ENCODE results near the gene ARSJ.
A peak's percentile ranks its signal among the peaks of the same experiment; 100 is the strongest.
"Not testable (repeated sequence)": the region's sequence is repeated elsewhere in the genome, so short reads cannot be mapped to it uniquely, and the experiment has no call there.

ARSJ gene

DNA sequence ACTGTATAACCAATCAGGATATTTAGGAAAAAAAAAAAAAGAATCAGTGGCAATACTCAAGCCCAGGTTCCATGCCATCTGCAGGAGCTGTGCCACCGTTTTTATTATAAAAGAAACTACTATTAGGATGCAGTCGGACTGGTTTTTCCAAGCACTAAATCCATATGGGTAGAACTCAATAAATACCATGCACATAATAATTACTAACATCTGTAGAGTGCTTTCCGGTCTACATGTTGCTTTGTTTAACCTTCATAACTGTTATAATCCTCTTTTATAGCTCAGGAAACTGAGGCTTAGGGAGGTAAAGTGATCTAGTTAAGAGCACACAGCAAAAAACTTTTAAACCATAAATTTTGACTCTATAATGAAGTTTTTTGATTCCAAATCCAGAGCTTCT is 24.0 kb downstream of the ARSJ start:
- no peak for DNase-seq

DNA sequence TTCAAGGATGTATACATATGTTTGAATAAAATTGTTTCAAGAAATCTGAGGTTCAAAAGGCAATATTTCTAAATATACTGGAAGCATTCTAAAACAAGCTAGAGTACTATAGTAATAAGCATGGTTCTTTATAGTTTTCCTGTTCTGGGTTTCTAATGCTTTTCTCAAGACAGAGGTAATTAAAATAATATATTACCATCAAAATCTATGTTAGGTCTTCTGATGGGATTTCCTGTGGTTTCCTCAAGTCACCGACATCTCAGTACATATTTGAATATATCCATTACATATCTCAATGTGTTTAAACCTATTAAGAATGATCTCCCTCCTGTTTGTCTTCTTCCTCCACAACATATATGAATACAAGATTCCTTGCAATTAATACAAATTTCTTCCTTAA is 25.6 kb downstream of the ARSJ start:
- no peak for DNase-seq

DNA sequence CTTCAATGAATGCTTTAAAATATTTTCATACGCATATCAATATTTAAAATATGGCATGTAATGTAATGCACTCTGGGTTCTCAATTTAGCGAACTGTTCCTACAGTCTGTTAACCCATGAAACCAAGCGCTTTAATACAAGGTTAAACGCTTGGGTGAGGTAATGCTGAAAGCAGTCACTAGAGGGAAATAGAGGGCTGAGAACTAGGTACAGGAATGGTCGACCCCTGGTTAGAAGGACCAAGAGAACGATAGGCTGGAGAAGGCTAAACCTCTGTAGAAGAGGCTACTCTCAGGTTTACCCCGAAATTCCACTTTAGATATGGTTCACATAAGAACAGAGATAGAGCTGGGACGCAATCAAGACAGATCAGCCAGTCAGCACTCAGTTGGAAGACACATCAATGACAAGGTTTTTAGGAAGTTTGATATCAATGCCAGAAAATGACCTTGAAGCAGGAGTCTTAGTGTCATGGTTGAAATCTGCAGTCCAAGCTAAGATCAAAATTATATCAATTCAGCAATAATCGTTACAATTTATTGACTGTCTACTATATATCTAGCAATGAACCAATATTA is 26.9 kb downstream of the ARSJ start:
- peak; percentile 36 for DNase-seq

DNA sequence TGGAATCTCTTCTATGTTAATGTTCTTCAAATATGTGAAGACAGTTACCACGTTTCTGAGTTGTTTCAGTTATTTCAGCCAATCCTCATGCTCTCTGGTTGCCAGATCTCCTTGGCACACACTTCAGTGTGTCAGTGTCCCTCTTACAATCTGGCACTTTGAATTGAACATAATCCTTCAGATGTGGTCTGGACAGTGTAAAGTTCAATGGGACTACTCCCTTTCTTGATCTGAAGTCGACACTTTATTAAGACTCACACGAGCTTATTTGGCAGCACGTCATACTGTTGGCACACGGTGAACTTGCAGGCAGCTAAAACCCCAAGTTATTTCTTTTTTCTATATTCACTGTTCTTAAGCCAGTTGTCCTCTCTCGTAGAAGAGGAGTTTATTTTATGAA is 28.2 kb downstream of the ARSJ start:
- DNase-seq: no peak

DNA sequence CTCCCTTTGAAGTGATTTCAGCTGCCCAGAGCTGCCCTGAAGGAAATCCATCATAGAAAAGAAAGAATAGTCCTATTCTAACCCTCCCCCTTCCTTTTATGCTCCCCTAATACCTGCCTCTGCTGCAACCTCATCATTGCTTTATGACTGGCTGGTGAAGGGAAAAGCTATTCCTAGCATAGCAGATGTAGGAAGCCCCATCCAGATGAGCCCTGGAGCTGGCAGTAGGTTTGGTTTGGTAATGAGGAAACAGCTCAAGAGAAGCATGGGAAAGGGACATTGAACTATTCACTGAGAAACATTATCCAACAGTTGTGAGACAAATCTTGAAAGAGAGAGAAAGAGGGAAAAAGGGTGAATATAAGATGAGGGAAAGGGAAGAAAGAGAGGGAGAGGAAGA is 29.2 kb downstream of the ARSJ start:
- no peak for DNase-seq

DNA sequence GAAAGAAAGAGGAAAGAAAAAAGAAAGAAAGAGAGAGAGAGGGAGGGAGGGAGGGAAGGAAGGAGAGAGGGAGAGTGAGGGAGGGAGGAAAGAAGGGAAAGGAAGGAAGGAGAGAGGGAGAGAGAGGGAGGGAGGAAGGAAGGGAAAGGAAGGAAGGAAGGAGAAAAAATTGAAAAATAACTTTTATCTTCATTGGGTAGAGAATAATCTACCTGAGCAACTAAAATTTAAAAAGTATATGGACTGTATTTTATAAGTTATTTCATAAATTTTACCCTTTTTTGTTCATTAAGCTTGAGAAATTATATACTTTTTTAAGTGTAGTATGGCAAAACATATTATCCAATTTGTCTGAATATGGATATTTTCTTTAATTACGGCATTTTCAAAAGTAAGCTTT is 32.0 kb downstream of the ARSJ start:
- no peak for DNase-seq

DNA sequence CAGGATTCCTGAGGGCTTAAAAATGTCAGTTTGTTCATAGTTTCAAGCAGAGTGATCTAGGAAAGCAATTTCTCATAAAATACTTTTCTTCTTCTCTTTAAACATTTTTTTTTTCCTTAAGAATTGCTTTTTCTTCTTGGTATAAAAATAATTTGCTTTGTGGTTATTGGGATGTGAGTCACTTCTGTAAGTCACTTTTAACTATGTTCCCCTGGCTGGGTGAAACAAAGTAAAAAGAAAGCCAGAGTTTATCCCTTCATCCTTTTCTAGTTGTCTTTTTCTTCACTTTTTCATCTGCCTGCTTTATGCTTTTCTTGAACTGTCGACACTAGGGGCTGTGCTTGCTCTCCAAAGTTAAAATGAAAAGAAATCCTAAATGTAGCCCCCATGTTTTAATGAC is 33.5 kb downstream of the ARSJ start:
- no peak for DNase-seq

DNA sequence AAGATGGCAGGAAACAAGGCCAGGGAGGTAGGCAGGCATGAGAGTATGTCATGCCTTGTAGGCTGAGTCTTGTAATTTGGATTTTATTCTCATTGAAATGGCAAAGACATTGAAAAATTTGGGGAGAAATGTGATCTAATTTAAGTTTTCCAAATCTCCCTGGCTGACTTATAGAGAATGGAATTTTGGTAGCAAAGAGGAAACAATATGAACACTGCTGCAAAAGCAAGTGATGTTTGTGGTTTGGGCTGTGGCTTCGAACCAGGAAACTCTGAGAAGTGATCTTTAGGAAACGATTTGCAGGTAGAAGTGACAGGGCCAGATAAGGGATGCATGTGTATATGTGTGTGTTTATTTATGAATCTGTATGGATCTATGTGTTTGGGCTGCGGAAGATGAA is 35.6 kb downstream of the ARSJ start:
- no peak for DNase-seq

DNA sequence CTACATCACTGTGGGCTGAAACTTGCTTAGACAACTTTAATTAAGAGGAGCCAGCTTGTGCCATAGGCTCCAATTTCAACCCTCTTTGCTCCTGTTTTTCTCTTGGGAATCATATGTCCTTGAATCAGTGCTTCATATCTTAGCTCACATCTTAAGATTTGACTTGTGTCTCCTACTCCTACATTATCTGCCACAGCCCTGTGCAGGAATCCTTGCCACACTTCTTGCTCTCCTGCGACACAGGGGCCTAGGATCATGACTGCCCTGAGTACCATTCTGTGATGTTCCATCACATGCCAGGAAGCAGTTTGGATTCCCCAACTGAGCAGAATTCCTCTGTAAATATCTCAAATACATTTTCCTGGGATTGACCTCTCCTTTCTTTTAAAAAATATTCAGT is 36.4 kb downstream of the ARSJ start:
- no peak for DNase-seq

DNA sequence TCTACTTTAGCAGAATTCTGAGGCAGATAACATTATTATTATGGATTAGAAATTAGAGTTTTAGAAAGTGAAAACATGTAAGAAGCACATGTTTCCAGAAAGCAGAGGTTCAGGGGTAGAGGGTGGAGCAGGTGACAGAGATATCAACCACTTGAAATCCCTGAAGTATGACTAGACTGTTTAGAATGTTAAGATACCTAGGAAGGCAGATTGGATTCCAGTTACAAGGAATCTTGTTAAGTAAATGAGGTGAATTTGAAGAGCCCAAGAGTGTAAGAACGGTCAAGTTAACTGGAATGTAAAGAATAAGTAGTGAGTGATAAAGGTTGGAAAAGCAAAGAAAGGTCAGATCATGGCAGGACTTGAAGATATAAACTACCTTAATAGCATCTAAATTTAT is 37.6 kb downstream of the ARSJ start:
- no peak for DNase-seq

DNA sequence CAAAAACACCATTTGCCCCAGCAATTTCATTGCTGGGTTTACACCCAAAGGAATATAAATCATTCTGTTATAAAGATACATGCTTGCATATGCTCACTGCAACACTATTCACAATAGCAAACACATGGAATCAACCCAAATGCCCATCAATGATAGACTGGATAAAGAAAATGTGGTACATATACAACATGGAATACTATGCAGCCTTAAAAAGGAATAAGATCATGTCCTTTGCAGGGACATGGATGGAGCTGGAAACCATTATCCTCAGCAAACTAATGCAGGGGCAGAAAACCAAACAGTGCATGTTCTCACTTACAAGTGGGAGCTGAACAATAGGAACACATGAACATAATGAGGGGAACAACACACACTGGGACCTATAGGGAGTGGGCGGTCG is 39.3 kb downstream of the ARSJ start:
- not testable (repeated sequence) for DNase-seq

DNA sequence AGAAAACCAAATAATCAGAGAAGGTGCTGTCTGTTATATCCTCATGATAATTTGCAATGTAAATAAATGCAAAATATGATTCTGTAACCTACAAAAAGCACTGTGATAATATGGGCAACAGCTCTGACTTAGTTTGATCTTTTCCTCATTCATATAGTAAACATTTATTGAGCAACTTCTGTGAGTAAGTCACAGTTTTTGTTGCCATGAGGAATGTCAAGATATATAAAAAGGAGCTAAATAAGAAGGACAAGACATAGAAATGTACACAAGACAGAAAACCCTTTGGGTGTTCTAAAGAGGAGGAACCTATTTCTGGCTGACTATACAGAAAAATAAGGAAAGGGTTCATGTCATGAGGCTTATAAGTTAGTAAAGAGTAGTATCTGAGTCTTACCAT is 44.3 kb downstream of the ARSJ start:
- no peak for DNase-seq

DNA sequence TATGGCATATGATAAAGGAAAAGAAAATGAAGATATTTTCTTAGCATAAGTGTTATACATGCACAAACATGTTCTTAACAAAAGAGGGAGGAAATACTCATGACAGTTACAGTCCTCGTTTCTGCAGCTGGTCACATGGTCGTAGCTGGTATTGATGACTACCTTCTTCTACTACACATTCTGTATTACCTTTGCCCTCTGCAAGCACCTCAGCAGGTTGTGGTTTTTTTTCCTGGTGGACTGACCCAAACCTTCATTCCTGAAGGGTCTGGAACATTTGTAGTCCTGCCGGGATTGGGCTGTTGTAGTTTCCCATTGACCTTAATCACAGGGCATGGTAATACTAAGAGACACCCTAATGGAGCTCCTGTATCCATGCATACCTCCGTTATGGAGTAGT is 54.7 kb downstream of the ARSJ start:
- DNase-seq: not testable (repeated sequence)

DNA sequence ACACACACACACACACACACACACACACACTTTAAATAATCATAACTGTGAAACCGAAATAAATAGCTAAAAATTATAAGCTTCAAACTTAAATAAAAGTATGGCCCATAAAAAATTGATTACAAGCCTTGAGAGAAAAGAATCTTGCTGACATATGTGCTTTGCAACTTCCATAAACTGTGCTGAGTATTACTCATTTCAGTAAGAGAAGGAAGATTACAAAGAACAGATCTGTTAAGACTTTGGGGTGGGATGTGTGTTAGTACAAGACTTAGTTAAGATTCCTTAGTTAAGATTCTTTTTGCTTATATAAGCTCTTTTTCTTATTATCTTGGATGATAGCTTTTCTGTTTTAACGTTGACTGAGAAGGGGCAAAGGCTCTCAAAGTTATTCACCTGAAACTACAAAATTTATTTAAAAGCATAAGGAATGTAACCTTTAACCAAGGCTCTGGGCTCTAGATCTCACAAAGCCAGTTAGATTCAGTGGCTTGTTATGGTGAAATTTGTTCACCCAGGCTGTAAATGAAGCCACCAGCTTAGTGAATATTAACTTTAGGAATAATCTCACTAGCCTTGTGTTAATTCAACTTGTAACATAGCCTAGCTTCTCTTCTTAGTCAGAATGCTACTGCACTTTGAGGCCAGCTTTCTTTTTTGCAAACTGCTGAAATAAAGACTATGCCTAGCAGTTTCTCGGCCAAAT is 58.2 kb downstream of the ARSJ start:
- DNase-seq: peak; percentile 9

DNA sequence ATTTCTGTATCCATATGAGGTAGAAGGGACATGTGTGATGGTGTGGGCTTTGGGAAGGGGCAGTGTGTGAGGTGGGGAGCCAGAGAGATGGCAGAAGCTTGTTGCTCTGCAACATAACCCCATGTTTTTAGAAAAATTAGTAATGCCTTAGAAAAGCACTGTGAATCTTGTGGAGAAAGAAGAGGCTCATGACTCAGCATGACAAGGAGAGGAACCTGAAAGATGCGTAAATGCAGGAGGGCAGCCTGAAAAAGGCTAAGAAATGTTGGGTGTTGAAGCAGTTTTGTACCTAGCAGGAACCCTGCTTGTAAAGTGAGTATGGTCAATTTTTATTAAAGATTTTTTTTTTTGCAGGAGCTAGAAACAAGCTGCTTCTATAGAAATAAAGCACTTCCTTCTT is 59.8 kb downstream of the ARSJ start:
- no peak for DNase-seq

DNA sequence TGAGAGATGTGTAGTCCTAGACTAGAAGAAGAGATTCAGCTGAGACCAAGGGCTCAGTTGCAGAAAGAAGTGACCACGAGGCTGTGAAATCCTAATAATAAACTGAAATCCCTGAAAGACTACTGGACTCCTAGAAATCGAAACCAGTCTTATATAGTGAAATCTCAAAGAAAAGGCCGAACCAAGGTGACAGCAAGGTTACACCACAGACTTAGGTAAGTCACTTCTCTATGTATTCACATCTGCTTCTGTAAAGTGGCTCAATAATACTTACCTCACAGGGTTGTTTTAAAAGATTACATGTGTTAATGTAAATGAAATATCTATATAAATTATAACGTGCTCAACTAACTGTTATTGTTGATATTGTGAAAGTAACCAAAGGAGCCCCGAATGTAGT is 60.3 kb downstream of the ARSJ start:
- DNase-seq: no peak

DNA sequence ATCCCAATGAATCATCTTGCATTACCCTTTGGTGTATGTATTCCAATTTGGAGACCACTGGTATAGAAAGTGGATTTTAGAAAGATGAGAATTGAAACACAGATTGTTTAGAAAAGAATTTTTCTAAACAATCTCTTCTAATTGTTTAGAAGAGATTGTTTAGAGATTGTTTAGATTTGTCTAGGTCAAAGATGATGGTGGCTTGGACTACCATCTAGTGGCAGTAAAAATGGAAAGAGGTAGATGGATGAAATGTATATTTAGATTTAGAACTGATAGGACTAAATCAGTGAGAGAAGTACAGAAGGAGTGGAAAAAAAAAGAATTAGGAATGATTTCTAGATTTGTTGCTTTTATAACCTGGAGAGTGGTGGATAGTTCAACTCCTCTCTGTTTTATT is 70.6 kb downstream of the ARSJ start:
- peak; percentile 8 for DNase-seq

DNA sequence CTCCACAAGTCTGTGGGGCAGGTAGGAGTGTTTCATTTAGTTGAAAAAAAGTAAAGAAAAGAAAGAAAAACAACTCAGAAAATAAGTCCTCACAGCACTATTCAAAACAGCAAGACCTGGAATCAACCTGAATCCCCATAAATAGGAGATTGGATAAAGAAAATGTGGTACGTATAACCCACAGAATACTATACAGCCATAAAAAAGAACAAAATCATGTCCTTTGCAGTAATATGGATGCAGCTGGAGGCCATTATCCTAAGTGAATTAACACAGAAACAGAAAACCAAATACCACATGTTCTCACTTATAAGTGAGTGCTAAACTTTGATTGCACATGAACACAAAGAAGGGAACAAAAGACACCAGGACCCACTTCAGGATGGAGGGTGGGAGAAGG is 71.9 kb downstream of the ARSJ start:
- DNase-seq: no peak

DNA sequence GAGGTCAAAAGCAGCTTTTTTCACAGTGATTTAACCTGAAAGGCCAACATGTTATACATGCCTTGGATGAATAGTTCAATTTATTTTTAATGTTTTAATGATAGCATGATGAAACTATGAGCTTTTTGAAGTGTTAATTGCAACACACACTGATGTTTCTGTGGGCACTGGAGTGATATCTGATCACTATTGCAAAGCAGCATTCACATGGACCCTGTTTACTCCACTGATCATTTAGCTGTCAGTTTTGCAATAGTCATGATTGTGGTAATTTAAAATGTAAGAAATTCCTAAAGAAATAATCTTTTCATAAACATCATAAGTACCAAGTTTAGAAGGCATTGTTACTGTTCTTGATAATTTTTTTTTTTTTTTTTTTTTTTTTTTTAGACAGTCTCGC is 74.1 kb downstream of the ARSJ start:
- DNase-seq: no peak

DNA sequence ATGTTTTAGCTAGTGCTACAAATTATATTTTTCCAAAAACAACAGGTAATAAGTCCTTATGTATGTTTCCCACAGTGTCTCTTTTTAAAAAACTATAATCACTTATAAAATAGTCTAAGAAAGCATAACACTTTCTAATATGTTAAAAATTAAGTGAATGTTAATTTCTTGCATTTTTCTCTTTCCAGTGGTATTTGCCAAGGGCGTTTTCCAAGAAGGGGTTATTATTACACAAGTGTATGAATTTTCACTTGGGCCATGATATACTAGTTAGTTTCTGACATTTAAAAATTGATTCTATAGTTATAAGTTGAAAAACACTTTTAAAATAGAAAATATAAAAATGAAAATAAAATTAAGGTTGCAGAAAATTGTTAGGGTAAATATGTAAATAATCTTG is 74.6 kb downstream of the ARSJ start:
- no peak for DNase-seq

DNA sequence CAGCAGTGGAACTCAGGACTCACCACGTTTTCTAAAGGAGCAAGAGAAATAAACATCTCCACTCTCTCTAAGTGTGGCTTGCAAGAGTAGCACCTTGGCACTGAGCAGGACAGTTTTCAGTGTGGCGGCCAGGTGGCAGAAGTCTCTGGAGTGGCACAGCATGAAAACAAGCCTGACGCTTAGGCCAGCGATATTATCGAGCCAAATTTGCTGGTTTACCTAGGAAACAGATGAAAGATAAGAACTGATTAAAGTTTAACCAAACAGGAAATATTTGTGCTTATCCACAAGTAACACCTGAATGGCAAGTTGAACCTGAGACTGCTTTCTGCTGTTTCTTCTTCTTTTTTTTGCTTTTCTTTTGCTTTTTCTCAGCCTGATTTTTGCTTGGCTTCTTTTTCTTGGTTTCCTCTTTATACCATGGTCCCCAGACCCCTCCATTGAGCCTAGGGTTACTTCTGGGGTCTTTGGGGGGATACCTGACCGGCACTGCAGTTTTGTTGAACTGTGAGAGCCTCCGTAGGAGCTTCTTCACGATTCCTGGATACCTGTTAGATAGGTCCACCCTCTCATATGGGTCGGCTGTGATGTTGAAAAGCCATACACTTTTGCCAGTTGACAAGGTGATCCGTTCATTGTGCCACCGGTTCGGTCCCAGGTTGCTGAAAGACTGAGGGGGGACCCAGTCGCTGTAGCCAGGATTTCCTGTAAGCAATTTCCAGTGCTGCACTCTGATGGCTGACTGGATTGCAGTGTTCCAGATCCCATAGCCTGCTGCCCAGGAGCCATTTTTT is 77.3 kb downstream of the ARSJ start:
- no peak for DNase-seq

DNA sequence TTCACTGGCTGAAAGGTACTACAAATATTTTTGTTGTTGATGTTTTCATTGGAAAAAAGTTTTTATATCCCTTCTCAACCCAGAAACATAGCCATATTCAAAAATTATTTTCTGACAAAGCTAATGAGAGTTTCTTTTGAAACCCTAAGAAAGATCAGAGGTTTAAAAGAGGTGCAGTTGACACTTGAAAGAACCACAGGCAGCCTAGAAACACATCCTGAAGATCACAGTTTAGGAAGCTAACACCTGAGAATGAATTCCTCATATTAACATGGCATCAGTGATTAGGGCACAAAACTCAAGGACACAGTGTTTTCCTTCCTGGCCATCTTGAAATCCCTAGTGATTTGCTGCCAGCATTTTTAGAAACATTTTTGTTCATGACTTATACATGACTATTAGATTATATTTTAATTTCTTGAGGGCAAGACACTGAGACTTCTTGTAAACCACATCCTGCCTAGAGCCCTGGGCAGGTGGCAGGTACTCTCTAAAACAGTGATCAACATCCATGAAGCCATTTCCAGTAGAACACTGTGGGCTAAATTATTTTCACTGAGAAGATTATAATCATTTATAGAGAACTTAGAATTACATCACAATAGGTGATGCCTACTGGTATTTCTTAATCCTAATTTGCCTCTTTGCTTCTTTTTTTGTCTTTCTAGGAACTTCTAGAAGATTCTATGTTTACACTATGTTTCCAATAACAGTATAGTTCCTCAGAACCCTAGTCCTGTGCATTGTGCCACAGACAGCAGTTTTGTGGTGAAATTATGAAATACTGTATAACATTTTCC is 80.0 kb downstream of the ARSJ start:
- DNase-seq: peak; percentile 62

DNA sequence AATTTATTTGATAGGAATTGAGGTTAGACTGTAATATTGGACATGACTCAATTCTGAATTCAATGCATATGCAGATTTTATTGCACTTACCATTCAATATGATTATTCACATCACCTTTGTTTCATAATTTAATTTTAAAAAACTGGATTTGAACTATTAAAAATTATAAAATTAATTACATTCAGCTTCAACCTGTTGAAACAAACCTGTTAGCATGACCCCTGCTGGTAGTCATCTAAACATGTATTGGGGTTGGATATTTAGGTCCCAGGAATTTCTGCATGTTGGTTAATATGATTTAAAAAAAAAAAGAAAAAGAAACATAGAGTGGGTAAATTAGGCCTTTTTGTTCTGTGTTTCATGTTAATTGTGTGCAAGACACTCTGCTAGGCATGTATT is 85.9 kb downstream of the ARSJ start:
- peak; percentile 13 for DNase-seq

DNA sequence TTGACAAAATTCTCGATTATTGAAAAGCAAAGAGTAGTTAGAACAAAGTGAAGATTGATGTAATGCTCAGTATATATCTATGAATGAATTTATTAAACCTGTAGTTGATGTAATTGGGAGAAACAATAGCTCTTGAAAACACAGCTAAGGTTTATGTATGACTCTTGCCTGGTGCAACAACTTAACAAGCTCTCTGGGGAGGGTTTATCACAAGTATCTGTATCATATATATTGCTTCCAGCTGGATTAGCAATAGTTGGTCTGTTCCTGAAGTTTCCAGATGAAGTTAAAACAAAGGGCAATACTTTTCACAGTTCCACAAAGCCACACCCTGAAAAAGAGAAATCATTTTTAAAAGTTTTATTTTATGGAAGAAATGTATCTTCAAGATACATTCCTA is 91.4 kb downstream of the ARSJ start:
- no peak for DNase-seq

All from inflammatory macrophage treated with lipopolysaccharide for 4 hours (primary cell).